HG02763 (cell line): ENCODE data around the gene ELOB.

Experiments used
- ATAC-seq: cut with Tn5 transposase; IDR thresholded peaks from one replicate; pipeline ENCODE4 v1.9.1; 2021; ENCODE audit warnings: mild to moderate bottlenecking, moderate library complexity; ENCODE audit not compliant: unreplicated experiment

The ELOB gene

DNA sequence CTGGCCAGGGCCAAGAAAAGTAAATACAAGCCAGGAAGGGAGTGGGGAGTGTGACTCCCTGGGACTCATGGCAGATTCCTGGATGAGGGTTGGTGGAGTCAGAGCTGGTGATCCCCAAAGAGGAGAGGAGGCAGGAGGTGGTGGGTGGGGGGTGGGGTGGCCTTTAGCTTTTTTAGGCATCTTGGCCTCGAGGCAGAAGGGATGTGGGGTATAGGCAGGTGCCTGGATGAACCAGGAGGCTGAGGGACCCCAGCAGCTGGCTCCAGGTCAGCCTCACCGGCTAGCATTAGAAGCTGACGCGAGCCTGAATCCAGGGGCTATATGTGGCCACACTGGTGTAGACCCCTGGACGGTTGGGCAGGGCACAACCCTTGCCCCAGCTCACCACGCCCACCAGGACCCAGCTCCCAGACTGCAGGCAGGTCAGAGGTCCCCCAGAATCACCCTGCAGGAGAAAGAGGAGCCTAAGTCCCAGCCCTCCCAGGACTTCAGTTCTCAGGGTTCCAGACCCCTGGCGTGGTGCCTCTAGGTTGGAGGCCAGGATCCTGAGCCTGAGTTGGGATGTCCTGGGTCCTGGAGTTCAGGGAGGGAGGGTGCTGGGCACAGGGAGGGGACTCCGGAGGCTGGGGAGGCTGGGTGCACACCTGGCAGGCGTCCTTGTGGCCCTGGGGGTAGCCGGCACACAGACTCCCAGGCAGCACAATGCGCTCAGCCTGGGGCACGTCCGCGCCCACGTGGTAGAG is 7.4 kb upstream of the ELOB start:
- no peak for ATAC-seq

DNA sequence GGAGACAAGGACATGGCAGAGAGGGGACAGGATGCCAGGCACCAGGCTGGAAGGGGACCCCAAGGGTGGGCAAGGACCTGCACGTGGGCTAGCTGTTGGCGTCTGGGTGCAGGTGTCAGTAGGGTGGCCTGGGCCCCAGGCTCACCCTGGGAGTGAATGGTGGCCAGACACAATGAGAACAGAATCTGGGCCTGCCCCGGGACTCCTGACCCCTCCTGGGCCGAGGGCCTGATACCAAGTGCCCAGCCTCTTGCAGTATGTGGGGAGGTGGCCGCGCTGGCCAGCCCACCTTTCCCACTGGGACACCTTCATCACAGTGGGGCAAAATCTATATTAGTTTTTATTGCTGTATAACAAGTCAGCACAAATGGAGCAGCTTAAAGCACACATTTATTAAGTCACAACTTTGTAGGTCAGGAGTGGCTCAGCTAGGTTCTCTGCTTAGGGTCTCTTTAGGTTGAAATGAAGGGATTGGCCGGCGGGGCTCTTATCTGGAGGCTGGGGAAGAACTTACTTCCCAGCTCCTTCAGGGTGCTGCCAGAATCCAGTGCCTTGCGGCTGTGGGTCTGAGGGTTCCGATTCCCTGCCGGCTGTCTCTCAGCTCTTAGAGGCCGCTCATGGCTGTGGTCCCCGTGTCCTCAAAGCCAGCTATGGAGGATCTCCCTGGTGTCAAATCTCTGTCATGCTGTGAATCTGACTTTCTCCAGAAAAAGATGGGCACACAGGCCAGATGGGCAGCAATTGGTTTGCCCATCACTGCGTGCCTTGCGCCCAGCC is 6.7 kb upstream of the ELOB start:
- no peak for ATAC-seq

DNA sequence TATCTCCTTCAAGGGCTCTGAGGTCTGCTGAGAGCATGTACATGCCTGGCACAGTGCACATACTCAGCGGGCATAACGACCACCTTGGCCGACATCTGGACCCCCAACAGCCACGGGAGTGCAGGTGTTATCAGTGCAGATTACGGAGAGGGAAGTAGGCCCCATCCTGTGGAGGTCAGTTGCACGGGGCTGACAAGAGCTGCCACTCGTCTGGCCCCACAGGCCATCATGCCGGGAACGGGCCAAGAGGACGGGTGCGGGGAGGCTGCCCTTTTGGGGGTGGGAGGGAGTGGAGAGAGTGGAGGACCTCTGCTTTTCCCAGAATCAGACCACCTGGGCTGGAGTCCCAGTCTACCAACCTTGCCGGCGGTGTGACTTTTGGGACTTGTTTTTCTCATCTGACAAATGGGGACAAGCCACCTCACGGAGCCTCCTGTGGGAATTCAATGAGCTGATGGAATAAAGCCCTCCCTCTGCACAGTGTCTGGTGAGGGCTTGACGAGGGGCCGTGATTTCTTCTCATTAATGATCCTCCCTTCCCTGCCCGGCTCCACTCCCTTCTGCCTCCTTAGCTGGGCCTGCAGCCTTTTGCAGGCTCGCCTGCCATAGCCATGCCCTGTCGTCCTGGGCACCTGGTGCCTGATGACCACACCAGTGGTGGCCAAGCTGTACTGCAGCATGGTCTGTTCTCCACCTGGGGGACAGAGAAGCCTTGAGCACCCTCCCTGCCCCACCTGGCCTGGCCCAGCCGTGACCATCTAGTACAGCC is 5.7 kb upstream of the ELOB start:
- ATAC-seq: no peak

- ATAC-seq: no peak
Measured at GRCh38 chr16:2779978-2780898, 3.2 kb upstream of the ELOB start.

GRCh38 chr16:2779151-2779920 is 2.3 kb upstream of the ELOB start:
- ATAC-seq: no peak

DNA sequence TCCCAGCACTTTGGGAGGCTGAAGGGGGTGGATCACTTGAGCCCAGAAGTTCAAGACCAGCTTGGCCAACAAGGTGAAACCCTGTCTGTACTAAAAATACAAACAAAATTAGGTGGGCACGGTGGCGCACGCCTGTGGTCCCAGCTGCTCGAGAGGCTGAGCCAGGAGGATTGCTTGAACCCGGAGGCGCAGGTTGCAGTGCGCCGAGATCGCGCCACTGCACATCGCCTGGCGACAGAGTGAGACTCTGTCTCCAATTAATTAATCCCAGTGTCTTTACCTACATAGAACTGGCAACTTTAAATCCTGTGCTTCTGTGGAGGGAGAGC is 1.5 kb upstream of the ELOB start:
- ATAC-seq: no peak

GRCh38 chr16:2777903-2778629 is 986 bp upstream of the ELOB start:
- ATAC-seq: no peak

GRCh38 chr16:2776500-2777139 is 460 bp downstream of the ELOB start:
- ATAC-seq: peak; percentile 35

DNA sequence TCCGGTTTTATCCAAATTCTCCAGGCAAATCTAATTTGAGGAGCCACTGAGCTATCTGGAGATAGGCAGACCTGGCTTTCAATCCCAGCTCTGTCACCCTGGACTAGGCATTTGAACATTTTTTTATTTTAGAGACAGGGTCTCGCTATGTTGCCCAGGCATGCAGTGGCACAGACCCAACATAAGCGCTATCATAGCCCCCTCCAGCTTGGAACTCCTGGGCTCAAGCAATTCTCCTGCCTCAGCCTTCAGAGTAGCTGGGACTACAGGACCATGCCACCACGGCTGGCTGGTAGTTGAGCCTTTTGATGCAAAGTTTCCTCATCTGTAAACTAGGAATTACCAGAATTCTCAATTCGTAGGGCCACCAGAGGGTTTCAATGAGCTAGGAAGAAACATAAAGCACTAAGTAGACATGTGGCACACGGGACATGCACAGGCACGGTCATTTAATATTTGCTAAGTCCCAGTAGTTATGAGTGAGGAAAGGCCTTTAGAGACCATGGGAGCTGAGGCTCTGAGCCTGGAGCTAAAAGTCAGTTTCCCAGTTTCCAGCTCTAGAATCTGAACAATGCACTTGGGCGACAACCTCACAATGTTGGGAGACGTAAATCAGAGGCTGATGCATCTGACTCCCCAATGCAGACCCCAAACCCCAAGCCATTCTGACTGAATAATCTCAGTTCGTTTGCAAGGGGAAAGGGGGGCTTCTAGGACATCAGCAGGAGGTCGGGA is 1.1 kb downstream of the ELOB start:
- no peak for ATAC-seq

DNA sequence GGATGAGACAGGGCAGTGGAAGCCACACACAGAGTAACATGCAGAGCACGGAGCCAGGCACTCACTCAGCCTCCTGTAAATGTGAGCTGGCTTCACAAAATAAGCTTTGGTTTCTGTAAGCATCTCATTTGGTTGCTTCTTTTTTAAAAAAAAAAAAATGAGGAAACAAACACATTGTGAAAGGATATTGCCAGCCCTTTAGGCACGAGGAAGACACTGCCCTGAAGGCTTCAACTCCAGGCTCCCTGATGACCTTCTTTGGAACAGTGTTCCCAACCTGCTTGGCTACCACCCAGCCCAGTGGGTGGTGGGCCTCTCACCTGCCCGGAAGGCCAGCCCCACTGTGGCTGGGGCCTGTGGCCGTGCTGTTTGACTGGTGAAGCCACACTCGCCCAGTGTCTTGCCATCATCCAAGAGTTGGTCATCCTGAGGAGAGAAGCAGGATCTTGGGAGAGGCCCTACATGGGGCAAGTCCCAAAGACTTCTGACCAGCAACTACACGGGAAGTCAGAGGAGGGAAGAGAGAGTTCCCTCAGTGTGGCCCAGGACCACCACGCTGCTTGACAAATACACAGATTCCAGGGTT is 1.9 kb downstream of the ELOB start:
- ATAC-seq: no peak

DNA sequence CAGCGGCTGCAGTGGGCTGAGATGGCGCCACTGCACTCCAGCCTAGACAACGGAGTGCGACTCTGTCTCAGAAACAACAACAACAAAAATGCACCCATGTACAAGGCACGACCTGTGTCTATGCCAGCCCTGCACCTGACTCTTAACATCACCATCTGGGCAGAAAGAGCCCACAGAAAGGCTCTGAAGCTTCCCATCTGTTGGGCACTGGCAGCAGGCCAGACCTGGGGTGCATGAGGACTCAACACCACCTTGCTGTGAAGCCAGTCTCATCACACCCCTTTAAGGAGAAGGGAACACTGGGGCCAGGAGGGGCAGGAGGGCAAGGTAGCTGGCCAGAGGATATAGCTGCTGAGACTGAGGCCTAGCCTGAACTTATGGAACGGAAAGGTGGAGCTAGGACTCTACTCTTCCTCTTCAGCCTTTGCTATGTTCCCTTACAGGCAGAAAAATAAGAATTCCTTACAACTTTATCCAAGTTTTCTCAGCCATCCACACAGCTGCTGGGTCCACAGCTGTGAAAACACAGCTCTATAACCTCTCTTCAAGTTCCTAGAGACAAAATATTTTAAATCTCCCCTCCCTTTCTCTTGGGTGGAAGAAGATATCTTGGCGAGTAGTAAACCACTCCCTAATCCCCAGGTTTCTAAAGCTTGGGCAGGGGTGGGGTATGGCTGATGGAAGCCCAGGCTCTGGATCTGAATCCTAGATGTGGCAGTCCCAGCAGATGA is 2.8 kb downstream of the ELOB start:
- ATAC-seq: no peak

- no peak for ATAC-seq
Measured at GRCh38 chr16:2773188-2773968, 3.7 kb downstream of the ELOB start.

DNA sequence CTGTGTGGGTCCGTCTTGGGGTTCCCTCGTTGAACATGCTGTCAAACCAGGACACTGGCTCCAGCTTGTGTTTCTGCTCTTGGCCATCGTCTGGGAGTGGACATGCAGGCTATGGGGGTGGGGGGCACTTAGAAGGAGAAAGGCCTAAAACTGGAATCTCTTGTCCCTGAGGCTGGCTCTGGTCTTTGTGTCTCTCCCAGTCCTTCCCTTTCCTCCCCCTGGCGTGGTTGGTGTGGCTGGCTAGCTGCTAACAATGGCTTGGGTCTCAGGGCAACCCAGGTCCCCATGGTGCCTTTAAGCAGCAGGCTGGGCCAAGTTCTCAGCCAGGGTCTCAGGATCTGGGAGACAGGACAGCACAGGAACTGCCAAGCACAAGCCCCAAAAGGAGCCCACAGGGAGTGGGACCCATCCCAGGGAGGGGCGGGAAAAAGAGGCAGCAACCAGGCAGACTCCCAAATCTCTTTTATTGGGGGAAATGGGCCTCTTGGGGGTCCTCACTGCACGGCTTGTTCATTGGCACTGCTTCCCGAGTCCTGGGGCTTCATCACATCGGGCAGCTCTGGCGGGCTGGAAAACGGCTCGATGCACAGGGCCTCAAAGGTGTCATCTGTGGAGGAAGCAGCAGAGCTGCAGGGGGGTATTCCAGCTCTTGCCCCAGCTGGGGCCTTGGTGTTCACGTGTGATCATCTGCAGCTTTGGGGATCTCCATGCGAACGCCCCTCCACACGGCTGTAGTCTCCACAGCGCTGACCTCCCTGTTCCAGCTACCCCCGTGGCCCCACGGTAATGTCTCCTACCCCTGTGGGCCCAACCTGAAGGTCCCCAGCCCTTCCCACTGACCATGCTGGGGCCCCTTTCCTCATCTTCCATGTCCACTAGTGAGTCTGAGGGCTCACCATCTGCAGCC is 5.3 kb downstream of the ELOB start:
- no peak for ATAC-seq

GRCh38 chr16:2770057-2770951 is 6.8 kb downstream of the ELOB start:
- ATAC-seq: no peak
